HepG2 (cell line): ENCODE results near the gene PRR22. TPM values are rescaled to one million over a fixed set of nuclear protein-coding genes. Genes with fewer than 3 reads are reported as not detected.

Experiments used
- CREM ChIP-seq, 2 experiments: sonication (generic) in 1 of 2; formaldehyde crosslinking in 1 of 2; IDR thresholded peaks; 2 replicates each; pipeline versions ENCODE4 v1.4.0 to v1.6.1; 2016 to 2020; ENCODE audit warnings: antibody characterized with exemption in 1 of 2, mild to moderate bottlenecking in 1 of 2, missing genetic modification reagents in 1 of 2
- FOXA1 ChIP-seq, 2 experiments: fragments of 450-650 bp in 1 of 2; sonication (generic) in 1 of 2; formaldehyde crosslinking in 1 of 2; IDR thresholded peaks; 2 replicates each; pipeline versions ENCODE4 v1.4.0 to v1.6.1; 2016 to 2020; ENCODE audit warnings: missing genetic modification reagents in 1 of 2
- HOXA7 ChIP-seq: sonication (generic); formaldehyde crosslinking; IDR thresholded peaks from 2 replicates; pipeline ENCODE4 v1.8.1; 2022; ENCODE audit warnings: mild to moderate bottlenecking, missing genetic modification reagents, moderate library complexity
- KIAA2018 ChIP-seq: sonication (generic); formaldehyde crosslinking; IDR thresholded peaks from 2 replicates; pipeline ENCODE4 v1.5.0; 2020; ENCODE audit warnings: mild to moderate bottlenecking, missing genetic modification reagents, borderline replicate concordance
- MATR3 ChIP-seq: sonication (generic); formaldehyde crosslinking; IDR thresholded peaks from 2 replicates; pipeline ENCODE4 v1.4.0; 2020; ENCODE audit warnings: missing genetic modification reagents
- MAX ChIP-seq: IDR thresholded peaks from 2 replicates; pipeline ENCODE4 v1.6.1; 2012; ENCODE audit warnings: inconsistent platforms
- MXD1 ChIP-seq: sonication (generic); formaldehyde crosslinking; IDR thresholded peaks from 2 replicates; pipeline ENCODE4 v1.4.0; 2020; ENCODE audit warnings: mild to moderate bottlenecking, missing genetic modification reagents
- NFYC ChIP-seq: IDR thresholded peaks from 2 replicates; pipeline ENCODE4 v1.6.1; 2016; ENCODE audit warnings: missing genetic modification reagents, missing compliant biosample characterization
- SCMH1 ChIP-seq: sonication (generic); formaldehyde crosslinking; IDR thresholded peaks from 2 replicates; pipeline ENCODE4 v1.9.0; 2021; ENCODE audit warnings: missing genetic modification reagents, mild to moderate bottlenecking, borderline replicate concordance
- ZFYVE20 ChIP-seq: sonication (generic); formaldehyde crosslinking; IDR thresholded peaks from 2 replicates; pipeline ENCODE4 v1.8.0; 2023; ENCODE audit warnings: low read depth, mild to moderate bottlenecking, moderate library complexity, missing genetic modification reagents, borderline replicate concordance
- ZNF124 ChIP-seq: sonication (generic); formaldehyde crosslinking; IDR thresholded peaks from 2 replicates; pipeline ENCODE4 v1.4.0; 2020; ENCODE audit warnings: missing genetic modification reagents
- ZNF703 ChIP-seq: sonication (generic); formaldehyde crosslinking; IDR thresholded peaks from 2 replicates; pipeline ENCODE4 v1.5.1; 2020; ENCODE audit warnings: missing genetic modification reagents, mild to moderate bottlenecking, moderate library complexity, borderline replicate concordance
- ZNF776 ChIP-seq: sonication (generic); formaldehyde crosslinking; IDR thresholded peaks from 2 replicates; pipeline ENCODE4 v1.4.0; 2020; ENCODE audit warnings: mild to moderate bottlenecking, missing genetic modification reagents
- ZNF782 ChIP-seq: sonication (generic); formaldehyde crosslinking; IDR thresholded peaks from 2 replicates; pipeline ENCODE4 v1.4.0; 2020; ENCODE audit warnings: missing genetic modification reagents, mild to moderate bottlenecking, borderline replicate concordance
- ZSCAN9 ChIP-seq: IDR thresholded peaks from 2 replicates; pipeline ENCODE4 v1.6.1; 2016; ENCODE audit warnings: borderline replicate concordance
- ZXDC ChIP-seq: sonication (generic); formaldehyde crosslinking; IDR thresholded peaks from 2 replicates; pipeline ENCODE4 v1.5.0; 2020; ENCODE audit warnings: mild to moderate bottlenecking, missing genetic modification reagents
- polyA plus RNA-seq, 8 experiments: library from polyadenylated mRNA; depleted of rRNA in 3 of 8; stranded (reverse) in 7 of 8; unstranded in 1 of 8; fragments of >200 nt; fragmentation: Illumina TruSeq in 4 of 8; extraction: Trizol in 4 of 8; gene quantifications; 2 replicates each; pipeline versions ENCODE4 v1.2.1 to v1.2.3, GENCODE V29; 2011 to 2016; ENCODE audit warnings: low read depth in 4 of 8, missing spikeins in 1 of 8, mixed read lengths in 1 of 8; ENCODE audit not compliant: insufficient read depth in 1 of 8
- total RNA-seq, 5 experiments: library from RNA; depleted of rRNA; stranded (reverse); fragments of >200 nt; fragmentation: Illumina TruSeq; extraction: Trizol; gene quantifications; 2 replicates each; pipeline ENCODE4 v1.2.3, GENCODE V29; 2016; ENCODE audit warnings: low read depth in 1 of 5

Gene PRR22
- total and polyA plus RNA-seq, 2 of the 13 experiments (the other 11 are each of a cell fraction or from before 2014, with no cell fraction given), result 0.84 to 2.3 TPM

- TF ChIP-seq ZXDC (CRISPR knock-in tag) (peak; percentile 78; the same call in 1 of the 2 replicates), ZFYVE20 (CRISPR knock-in tag) (0 out of 2 replicates have a peak, but pooled peaks have one; percentile 63), FOXA1 (IDR thresholded peaks at IDR 0.05) (no peak), FOXA1 (CRISPR knock-in tag; IDR thresholded peaks at IDR 0.05) (0 out of 2 replicates have a peak, but pooled peaks have one; percentile 2), NFYC (peak; percentile 73), ZNF776 (peak; percentile 67; the same call in 1 of the 2 replicates), MAX (peak; percentile 100), MATR3 (CRISPR knock-in tag) (no peak), ZSCAN9 (peak; percentile 53; the same call in 1 of the 2 replicates), CREM (IDR thresholded peaks at IDR 0.05) (peak; percentile 96), CREM (CRISPR knock-in tag; IDR thresholded peaks at IDR 0.05) (no peak), HOXA7 (CRISPR knock-in tag) (no peak), KIAA2018 (CRISPR knock-in tag) (no peak), ZNF124 (CRISPR knock-in tag) (0 out of 2 replicates have a peak, but pooled peaks have one; percentile 26), SCMH1 (CRISPR knock-in tag) (no peak), MXD1 (CRISPR knock-in tag) (peak; percentile 99; the same call in 1 of the 2 replicates), ZNF703 (CRISPR knock-in tag) (no peak), ZNF782 (CRISPR knock-in tag) (0 out of 2 replicates have a peak, but pooled peaks have one; percentile 77)
Measured at GRCh38 chr19:5790559-5791520, 6.3 kb upstream of the PRR22 start, which contains the start of gene DUS3L (continued).
